SU-DHL-6 (cell line): ENCODE results near the gene ABCE1.

Experiments
- CTCF ChIP-seq: fragments of 200-600 bp; sonication (generic); IDR thresholded peaks from one replicate; pipeline ENCODE4 v1.5.1; 2017; ENCODE audit warnings: antibody characterized with exemption, mild to moderate bottlenecking, low read length, moderate library complexity; ENCODE audit not compliant: insufficient read depth, poor library complexity, severe bottlenecking
- EZH2phosphoT487 ChIP-seq: fragments of 200-600 bp; sonication (generic), shearing (Covaris generic); conservative IDR thresholded peaks from 2 replicates; pipeline ENCODE4 v1.6.1; 2018; ENCODE audit warnings: mild to moderate bottlenecking, antibody characterized with exemption, low read length, moderate library complexity, mixed read lengths

- TF ChIP-seq CTCF (no peak), EZH2phosphoT487 (no peak)
Measured at GRCh38 chr4:145177511-145177905, 79.4 kb downstream of the ABCE1 start.
